ENCODE results near the gene KDM4C.

- TF ChIP-seq POLR2AphosphoS5 (IDR thresholded peaks at IDR 0.05; ENCODE audit: low read depth, low read length), result no peak
- TF ChIP-seq TAF1 (IDR thresholded peaks at IDR 0.05; ENCODE audit: borderline replicate concordance, low read depth, low read length), result no peak
- TF ChIP-seq POLR2A (IDR thresholded peaks at IDR 0.05; ENCODE audit: low read depth, low read length), result no peak
Observed at GRCh38 chr9:6936103-6936502, 178.3 kb downstream of the KDM4C start.
